AG04450 (cell line): ENCODE results near the gene SPANXD. TPM values are rescaled to one million over a fixed set of nuclear protein-coding genes. Genes with fewer than 3 reads are reported as not detected.

Experiments
- CTCF ChIA-PET: fragments of 300-600, 350-600 bp; formaldehyde crosslinking; extraction: SDS; loops from one replicate; lab custom pipeline; 2022; ENCODE audit warnings: antibody characterized with exemption, inconsistent platforms; lab: Charles Lee
- POLR2A ChIA-PET: fragments of 350-600 bp; formaldehyde crosslinking; extraction: SDS; loops from one replicate; lab custom pipeline; 2021; ENCODE audit warnings: antibody characterized with exemption, inconsistent platforms; lab: Yijun Ruan, JAX
- DNase-seq: peaks from one replicate; pipeline ENCODE4 v3.0.0-alpha.2; 2011; ENCODE audit warnings: low read depth, low spot score
- H3K27ac ChIP-seq: one replicate; pipeline ENCODE4 v1.5.1; 2012; ENCODE audit warnings: low read depth, low read length, control low read depth
- H3K27me3 ChIP-seq: one replicate; pipeline ENCODE4 v1.6.0; 2012; ENCODE audit warnings: low read length; ENCODE audit not compliant: control insufficient read depth, insufficient read depth
- H3K4me3 ChIP-seq: 2 replicates; pipeline ENCODE4 v1.5.1; 2011; ENCODE audit warnings: mild to moderate bottlenecking, low read depth, low read length, control low read depth
- H3K9me3 ChIP-seq: 2 replicates; pipeline ENCODE4 v1.5.1; 2012; ENCODE audit warnings: low read length; ENCODE audit not compliant: control insufficient read depth, insufficient read depth
- CTCF ChIP-seq: IDR thresholded peaks from 2 replicates; pipeline ENCODE4 v1.5.1; 2011; ENCODE audit warnings: low read depth, low read length, control low read depth, inconsistent platforms
- polyA plus RNA-seq: library from polyadenylated mRNA; depleted of rRNA; stranded (reverse); fragments of >200 nt; gene quantifications from 2 replicates; pipeline ENCODE4 v1.2.3, GENCODE V29; 2011

Gene SPANXD
- polyA plus RNA-seq, 1 experiment, result not detected

DNA sequence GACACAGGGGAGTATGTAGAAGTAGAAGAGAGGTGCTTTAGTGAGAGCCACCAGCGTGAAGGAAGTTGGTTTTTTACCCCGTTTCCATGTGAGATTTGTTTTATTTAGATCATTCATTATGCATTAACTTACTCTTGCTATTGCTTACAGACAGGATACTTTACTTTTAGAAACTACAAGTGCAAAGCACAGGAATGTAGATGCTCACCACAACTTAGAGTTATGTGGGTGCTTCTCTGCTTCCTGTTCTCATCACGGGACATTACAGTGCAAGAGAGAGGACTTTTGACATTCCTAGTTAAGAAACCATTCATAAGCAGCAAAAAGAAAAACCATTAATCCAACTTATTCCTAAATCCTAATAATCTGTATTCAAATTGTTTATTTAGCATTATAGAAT, 25.6 kb upstream of the SPANXD start:
- CTCF ChIA-PET, result no interaction called here
- TF ChIP-seq CTCF, result no peak
- no peak for DNase-seq
- H3K27me3 ChIP-seq, result no peaks in the 10 kb centered on the region
- H3K4me3 ChIP-seq, result no peak overlapping the region
- H3K9me3 ChIP-seq, result no peaks in the 10 kb centered on the region
- POLR2A ChIA-PET, result no interaction called here
- H3K27ac ChIP-seq, result no peak overlapping the region

DNA sequence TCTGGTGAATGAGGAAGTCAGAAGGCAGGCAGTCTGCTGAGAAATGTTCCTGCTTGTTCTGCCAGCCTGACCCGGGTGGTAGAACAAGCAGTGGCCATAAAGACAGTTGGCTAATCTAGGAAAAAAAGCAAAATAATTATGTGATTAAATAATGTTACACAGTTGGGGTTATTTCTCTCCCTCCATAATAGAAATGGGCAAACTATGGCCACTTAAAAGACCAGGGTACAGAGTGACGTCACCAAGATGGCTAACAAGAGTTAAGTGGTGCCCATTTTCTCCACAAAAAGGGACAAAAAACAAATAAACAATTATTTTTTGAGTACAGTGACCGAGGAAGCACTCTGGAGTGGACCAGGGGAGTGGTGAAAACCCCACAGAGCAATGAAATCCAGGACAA, 16.1 kb upstream of the SPANXD start:
- H3K9me3 ChIP-seq, result no peaks in the 10 kb centered on the region
- H3K4me3 ChIP-seq, result no peak overlapping the region
- DNase-seq, result no peak
- TF ChIP-seq CTCF, result no peak
- H3K27ac ChIP-seq, result no peak overlapping the region
- H3K27me3 ChIP-seq, result no peaks in the 10 kb centered on the region
- ChIA-PET CTCF (interaction anchor here (0.6 kb wide), 1 partner anchor 28 kb away, joined by 3 read pairs; no protein-coding TSS in a partner anchor), POLR2A (no interaction called here)

- ChIA-PET POLR2A (no interaction called here), CTCF (no interaction called here)
- DNase-seq, result no peak
- TF ChIP-seq CTCF, result no peak
- Histone ChIP-seq H3K27me3 (no peaks in the 10 kb centered on the region), H3K27ac (no peak overlapping the region), H3K9me3 (no peaks in the 10 kb centered on the region), H3K4me3 (no peak overlapping the region)
These were observed 2.5 kb upstream of the SPANXD start for GRCh38 chrX:141701072-141701471.

GRCh38 chrX:141673946-141674345, 24.6 kb downstream of the SPANXD start:
- ChIA-PET POLR2A (no interaction called here), CTCF (no interaction called here)
- Histone ChIP-seq H3K27me3 (no peaks in the 10 kb centered on the region), H3K9me3 (no peaks in the 10 kb centered on the region), H3K27ac (no peak overlapping the region), H3K4me3 (no peak overlapping the region)
- no peak for DNase-seq
- TF ChIP-seq CTCF, result no peak

DNA sequence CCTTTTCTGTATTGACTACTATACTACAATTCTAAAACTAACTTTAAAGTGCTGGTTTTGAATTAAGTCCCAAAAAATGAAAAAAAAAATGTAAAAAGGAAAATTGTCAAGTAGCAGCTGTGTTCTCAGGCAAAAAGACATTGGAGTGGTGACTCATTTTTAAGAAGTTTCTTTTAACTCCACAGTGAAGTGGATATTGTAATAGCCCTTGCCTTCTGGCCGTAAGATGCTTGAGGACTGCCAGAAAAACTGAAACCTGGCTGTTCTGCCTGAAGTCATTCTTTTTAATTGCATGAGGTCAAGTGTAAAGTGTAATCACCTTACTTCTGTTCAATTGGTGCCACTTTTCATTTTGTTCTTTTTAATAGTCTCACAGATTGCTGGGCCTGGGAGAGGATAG, 28.9 kb downstream of the SPANXD start:
- no peak for DNase-seq
- CTCF ChIA-PET, result no interaction called here

More for the DNA sequence above, 28.9 kb downstream of the SPANXD start:
- TF ChIP-seq CTCF, result no peak
- no peaks in the 10 kb centered on the region for H3K9me3 ChIP-seq
- H3K27ac ChIP-seq, result no peak overlapping the region
- H3K4me3 ChIP-seq, result no peak overlapping the region
- H3K27me3 ChIP-seq, result no peaks in the 10 kb centered on the region
- POLR2A ChIA-PET, result no interaction called here
